HL-60/S4 treated with phorbol 12-myristate 13-acetate at 8.2 ng/mL for 4 days and 3 days (cell line): ENCODE results near the gene UBIAD1.
"Not testable (repeated sequence)": the region's sequence is repeated elsewhere in the genome, so short reads cannot be mapped to it uniquely, and the experiment has no call there.

ENCODE experiments used
- in situ Hi-C: fragments of 300-500 bp; cut with MboI; formaldehyde crosslinking; loops from 2 replicates; pipeline ENCODE4 v1.15.0; 2022; ENCODE audit warnings: low sequenced_read_pairs

UBIAD1 gene, protein sequence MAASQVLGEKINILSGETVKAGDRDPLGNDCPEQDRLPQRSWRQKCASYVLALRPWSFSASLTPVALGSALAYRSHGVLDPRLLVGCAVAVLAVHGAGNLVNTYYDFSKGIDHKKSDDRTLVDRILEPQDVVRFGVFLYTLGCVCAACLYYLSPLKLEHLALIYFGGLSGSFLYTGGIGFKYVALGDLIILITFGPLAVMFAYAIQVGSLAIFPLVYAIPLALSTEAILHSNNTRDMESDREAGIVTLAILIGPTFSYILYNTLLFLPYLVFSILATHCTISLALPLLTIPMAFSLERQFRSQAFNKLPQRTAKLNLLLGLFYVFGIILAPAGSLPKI

DNA sequence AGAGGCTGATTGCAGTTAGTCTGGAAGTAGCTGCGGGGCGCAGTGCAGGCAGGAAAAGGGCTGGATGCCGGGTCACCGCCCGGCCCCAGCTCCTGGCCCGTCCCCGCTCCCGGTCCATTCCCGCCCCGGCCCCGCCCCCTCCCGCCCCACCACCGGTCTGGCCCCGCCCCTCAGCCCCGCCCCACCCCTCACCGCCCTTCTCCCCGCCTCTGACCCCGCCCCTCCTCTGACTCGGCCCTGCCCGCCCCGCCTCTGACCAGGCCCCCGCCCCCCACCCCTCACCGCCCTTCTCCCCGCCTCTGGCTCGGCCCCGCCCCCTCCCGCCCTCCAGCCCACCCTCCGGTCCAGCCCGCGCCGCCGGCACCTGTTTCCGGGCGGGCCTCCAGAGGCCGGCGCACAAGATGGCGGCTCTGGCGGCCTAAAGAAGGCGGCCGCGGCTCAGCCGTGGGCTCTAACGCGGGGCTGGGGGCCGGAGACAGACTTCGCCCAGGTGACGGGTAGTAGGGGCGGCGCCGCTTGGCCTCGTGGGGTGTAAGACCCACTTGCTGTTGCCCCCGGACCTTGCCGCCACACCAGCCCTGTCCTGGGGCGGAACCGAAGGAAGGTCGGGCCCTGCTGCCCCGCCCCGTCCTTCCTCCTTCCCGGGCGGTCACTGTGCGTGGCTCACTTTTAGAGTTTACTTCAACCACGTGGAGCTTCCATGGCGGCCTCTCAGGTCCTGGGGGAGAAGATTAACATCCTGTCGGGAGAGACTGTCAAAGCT lies at the start of gene UBIAD1:
Gene UBIAD1, plus strand, starts transcription at position 367 of the 763 bp plus-strand sequence. Its CDS starts 334 bp downstream, at position 701.
- in situ Hi-C loops, result no loop called here

DNA sequence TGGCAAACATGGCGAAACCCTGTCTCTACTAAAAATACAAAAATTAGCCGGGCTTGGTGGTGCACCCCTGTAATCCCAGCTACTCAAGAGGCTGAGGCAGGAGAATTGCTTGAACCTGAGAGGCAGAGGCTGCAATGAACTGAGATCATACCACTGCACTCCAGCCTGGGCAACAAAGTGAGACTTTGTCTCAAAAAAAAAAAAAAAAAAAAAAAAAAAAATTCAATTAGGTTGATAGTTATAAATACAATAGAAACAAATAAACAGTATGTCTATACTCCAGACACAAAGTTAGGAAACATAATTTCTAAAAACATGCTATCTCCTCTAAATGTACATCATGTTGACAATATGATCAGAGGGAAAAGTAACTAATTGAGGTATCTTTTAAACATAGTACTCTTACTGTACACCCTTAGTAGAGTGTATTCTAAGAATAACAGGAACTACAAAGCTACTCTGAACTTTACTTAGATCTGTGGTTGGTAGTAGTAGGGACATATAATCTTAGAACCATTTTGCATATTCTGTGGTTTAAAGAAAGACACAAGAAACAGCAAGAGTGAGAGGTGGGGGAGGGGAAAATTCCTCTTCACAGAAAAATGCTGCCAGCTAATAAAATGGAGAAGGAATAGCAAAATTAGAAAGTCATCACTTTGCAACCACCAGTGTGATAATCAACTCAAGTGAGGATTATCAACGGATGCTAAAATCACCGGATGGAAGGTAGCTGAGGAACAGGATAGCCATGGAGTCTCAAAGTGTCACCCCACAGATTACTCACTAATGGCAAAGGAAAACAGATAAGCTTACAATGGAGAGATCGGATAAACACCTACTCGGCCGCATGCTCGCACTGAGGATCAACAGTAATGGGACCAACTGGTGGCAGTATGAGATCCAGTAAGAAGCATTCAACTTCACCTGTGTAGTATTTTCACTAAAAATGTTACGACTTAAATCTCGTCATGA lies 45.6 kb upstream of the UBIAD1 start:
- in situ Hi-C loops, result loop anchor here (25.0 kb wide), 1 partner anchor 410 kb away; no protein-coding TSS in a partner anchor

DNA sequence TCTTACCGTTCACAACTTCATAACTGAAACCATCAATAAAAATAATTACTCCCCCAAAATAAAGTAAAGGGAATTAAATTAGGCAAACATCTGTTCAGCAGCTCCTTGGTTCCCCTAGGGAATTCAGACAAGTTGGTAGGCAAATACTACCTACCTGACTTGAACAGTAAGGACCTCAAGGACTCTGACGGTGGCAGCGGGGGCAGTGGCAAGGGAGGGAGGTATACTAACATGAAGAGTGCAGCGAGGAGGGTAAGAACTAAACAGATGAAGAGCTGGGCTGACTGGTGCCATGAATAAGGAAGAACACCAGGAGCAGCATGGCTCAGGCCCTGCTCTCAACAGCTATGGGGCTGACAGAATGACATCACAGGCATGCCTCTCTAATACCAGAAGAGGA lies 43.8 kb upstream of the UBIAD1 start:
- in situ Hi-C loops, result loop anchor here (25.0 kb wide), 1 partner anchor 408 kb away; no protein-coding TSS in a partner anchor

DNA sequence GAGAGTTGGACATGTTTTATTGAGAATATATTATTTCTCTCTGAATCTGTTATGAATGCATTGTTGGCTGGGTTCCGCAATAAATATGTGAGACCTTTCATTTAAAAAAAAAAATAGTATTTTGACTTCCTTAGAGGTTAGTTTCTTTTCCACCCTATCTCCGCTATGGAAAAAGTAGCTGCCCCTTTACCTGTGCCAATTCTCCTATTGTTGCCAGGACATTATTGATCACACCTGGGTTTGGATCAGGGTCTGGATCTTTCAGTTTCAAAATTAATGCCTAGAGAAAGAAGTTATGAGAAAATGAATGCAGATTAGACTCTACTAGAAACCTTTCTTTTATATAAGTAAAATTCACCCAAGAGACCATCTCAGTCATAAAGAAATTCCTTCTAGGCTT lies 39.8 kb upstream of the UBIAD1 start:
- in situ Hi-C loops, result loop anchor here (25.0 kb wide), 1 partner anchor 404 kb away; no protein-coding TSS in a partner anchor

DNA sequence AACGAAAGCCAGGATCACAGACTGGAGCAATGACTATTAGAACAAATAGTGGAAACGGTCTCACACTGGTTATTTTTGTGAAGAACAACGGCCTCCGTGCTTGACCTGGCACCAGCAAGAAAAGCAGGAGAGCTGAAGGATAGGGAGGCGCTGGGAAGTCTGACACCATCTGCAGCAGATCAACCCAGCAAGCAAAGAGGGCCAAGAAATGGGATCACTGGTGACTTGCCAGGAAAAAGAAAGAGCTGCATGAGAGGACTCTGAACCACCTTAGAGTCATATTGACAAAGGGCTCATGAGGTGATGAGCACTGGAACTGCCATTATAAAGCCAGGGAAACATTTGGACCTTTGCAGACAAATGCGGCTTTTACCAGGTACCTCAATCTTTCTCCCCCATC lies 35.6 kb upstream of the UBIAD1 start:
- in situ Hi-C loops, result loop anchor here (25.0 kb wide), 1 partner anchor 400 kb away; no protein-coding TSS in a partner anchor

DNA sequence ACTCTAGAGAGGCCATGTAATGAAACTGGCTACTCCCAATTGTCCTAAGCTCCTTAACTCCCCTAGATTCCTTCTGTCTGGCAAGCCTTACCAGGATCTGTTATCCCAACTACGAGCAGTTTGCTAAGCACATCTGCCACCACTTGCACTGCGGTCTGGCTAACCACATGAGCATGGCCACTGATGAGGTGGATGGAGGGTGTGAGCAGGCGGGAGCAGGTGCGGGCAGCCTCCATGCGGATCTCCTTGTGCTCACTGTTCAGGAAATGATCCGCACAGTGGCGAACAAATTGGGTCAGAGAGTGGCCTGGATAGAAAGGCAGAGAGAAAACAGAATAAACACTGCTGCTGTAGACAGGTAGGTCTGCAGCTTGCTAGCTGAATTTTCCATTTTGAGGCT lies 34.7 kb upstream of the UBIAD1 start:
- in situ Hi-C loops, result loop anchor here (25.0 kb wide), 1 partner anchor 399 kb away; no protein-coding TSS in a partner anchor

DNA sequence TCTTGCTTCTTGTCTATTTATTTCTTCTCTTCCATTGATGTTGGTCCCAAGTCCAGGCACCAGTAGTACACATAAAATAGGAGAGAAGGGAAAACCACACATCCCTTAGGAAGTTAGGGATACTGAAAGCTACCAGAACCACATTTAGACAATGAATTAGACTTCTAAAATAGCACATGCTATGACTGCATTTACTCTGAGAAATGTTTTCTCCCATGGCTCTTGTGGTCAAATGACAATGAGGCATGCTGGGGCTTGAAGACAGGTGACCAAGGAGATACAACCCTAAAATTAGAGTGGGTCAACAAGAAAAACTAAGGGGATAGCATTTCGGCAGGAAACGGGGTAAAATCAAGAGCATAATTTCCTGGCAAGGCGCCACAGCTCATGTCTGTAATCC lies 27.8 kb upstream of the UBIAD1 start:
- in situ Hi-C loops, result loop anchor here (25.0 kb wide), 1 partner anchor 392 kb away; no protein-coding TSS in a partner anchor

DNA sequence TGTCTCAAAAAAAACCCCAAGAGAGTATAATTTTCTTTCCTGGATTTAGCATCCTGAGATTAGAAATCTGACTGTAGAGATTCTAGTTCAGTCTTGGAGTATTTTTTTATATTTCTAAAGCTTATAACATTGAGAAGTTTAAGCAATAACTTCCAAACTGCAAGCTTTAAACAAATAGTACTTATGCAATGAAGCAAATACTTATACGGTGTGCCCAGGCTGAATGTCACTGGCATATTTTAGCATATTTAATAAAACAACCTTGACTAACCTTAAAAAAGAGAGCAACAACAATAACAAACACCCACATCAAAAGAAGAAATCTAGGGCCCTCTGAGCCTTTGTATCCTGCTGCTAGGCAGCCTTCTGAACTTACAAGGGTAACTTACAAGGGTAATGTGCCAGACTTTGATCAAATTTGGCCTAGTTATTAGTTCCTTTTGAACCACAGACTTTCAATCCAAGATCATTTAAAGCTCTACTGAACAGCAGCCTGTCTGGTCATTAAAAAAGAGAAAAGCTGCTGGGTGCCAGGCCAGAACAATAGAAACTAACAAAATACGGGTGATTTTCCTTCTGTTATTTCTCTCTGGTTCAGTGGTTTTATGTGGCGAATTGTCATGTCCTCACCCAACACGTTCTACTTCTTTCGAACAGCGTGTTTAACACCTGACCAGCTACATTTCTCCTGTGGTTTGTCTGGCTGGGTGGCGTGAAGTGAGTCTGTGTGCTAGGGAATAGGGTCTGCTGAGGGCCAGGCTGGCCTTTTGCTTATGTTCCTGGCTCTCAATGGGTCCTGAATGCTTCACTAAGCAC lies 26.9 kb upstream of the UBIAD1 start:
- in situ Hi-C loops, result loop anchor here (25.0 kb wide), 1 partner anchor 391 kb away; no protein-coding TSS in a partner anchor

DNA sequence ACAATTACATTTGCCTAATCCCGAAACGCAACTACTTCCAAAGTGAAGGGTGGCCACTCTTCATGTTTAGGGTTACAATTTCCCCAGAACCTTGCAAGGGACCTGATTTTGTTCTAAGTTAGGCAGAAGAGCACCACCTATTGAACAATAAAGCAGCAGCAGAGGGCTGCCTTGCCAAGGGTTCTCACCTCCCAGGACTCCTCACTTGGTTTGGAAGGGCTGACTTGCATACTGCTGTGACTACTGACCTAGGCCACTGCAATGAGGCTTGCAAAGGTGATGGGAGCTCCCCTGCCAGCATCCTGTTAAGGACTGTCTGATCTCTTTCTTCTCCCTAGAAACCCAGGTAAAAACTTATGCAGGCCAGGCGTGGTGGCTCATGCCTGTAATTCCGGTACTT lies 24.8 kb upstream of the UBIAD1 start:
- in situ Hi-C loops, result loop anchor here (25.0 kb wide), 1 partner anchor 389 kb away; no protein-coding TSS in a partner anchor

DNA sequence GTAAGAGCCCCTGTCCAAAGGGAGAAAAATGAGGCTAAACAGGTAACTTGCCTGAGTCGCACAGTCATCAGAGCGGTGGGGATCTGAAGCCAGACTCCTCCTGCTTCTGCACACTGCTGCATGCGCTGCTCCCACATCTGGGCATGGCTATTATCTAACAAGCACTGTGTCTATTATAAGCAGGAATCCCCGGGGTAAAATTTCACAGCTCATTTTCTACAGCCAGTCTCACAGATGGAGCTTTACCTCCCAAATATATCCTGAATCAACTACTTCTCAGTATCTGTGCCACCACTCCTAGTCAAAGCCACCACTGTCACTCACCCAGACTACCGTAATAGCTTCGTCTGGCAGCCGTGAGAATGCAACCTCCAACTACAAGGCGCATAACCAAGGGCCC lies 20.5 kb upstream of the UBIAD1 start:
- in situ Hi-C loops, result no loop called here

DNA sequence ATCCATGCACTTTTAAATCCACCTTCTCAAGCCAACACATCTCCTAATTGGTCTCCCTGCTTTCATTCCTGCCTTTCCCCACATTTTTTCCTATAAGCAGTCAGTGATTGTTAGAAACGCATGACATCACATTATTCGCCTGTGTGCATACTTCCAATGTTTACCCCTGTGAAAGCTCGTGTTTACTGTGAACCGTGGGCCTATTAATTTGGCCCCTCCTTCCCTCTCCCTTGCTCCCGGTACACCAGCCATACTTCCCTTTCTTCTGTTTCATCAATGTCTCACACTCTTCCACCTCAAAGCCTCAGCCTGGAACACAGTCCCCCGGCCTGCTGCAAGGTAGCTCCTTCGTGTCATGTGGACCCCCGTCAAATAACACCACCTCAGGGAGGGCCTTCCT lies 19.8 kb upstream of the UBIAD1 start:
- in situ Hi-C loops, result no loop called here

DNA sequence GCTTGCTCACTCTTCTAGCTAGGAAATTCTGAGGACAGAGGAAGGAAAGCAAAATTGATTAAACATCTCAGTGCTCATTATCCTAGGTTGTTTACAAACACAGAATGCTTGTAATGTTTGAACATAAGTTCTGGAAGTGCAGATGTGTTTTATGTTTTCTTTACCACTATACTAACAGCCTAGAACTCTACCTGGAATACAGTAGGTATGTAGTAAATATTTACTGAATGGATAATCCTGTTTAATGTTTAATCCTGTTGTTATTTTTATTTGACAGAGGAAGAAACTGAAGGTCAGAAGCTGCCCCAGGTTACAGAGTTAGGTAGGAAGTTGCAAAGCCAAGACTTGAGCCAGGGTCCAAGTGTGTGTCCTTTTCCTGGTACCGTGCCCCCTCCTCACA lies 16.7 kb upstream of the UBIAD1 start:
- in situ Hi-C loops, result no loop called here

DNA sequence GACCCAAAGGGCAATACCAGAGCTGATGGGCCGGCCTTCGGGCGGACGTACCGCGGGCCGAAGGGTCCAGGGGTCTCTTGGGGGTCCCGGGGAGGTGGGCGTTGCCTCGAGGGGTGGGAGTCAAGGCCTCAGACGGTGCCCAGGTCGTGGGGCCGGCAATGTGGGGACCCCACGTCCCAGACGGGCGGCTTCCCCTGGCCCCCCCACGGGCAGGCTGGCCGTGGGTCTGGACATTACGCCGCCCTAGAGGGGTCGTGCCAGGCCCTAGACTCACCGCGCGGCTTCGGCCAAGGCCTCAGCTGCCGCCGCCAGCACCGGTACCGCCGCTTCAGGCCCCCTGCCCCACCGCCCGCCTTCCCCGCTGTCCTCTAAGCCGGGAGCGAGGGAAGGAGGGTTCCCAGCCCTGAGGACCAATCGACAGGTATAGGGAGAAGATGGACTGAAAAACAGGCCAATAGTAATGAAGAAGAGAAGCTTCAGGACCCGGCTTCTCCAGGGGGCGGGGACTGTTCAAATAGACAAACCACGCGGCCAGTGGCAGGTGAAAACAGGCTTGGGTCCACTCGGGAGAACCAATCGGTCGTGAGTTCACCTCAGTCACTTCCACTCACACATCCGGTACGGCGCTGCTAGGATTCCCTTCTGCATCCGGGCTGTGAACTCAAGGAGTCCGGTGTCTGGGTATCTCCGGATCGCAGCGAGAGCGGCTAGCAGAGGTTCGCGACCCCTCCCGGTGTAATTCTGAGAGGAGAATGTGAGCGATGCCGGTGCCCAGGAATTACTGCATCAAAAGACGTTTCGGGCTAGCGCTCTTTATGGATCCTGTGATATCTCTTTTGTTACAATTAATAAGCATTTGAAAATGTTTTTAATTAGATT lies 10.6 kb upstream of the UBIAD1 start, which contains the start of gene MTOR:
Gene MTOR, minus strand, starts transcription at position 381 of the 879 bp plus-strand sequence. CDS start 3,142 bp downstream, outside the sequence.
- in situ Hi-C loops, result no loop called here

DNA sequence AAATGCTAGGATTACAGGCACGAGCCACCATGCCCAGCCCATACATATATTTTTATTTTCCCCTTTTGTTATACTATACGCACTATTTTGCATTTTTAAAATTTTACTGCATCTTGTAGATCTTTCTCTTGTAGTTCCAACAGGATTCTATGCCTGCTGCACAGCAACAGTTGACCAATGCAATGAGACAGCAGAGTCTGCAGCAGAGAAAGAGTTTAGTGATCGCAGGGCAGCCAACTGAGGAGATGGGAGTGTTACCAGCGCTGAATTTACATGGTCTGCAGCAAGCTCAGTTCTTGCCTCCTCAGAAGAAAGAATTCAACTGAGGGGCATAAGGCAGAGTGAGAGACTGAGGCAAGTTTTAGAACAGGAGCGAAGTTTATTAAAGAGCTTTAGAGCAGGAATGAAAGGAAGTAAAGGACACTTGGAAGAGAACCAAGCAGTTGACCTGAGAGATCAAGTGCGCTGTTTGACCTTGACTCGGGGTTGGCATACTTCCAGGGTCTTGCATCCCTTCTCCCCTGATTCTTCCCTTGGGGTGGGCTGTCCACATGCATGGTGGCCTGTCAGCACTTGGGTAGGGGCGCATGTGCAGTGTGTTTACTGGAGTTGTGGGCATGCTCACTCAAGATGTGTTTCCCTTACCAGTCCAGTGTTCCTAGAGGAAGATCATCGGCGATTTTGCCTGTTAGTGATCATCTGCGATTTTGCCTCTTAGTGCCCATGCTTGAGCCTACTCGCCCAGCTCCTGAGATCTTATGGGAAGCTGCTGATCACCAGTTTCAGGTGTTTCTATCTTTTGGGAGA lies 6.5 kb upstream of the UBIAD1 start:
- in situ Hi-C loops, result no loop called here

DNA sequence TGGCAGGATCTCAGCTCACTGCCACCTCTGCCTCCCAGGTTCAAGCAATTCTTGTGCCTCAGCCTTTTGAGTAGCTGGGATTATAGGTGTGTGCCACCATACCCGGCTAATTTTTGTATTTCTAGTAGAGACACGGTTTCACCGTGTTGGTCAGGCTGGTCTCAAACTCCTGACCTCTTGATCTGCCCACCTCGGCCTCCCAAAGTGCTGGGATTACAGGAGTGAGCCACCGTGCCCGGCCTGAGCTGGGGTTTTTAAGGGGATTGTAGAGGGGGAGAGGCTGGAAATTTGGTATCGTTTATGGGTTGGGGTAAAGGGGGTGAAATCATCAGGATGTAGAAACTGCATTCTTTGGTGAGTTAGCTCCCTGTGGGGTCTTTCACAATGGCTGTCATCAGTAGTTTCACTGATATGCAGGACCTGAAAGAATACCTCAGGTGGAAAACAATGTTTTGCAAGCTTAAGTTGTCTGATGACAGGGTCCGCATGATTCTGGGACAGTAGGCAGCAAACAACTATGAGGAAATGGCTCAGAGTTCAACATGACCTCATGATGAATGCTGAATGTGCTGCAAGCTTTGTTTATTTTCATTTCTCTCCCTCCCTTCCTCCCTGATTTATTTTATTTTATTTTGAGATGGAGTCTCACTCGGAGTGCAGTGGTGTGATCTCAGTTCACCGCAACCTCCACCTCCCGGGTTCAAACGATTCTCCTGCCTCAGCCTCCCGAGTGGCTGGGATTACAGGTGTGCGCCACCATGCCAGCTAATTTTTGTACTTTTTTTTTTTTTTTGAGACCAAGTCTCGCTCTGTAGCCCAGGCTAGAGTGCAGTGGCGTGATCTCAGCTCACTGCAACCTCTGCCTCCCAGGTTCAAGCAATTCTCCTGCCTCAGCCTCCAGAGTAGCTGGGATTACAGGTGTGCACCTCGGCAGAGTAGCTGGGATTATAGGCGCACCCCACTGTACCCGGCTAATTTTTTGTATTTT lies 5.4 kb upstream of the UBIAD1 start:
- in situ Hi-C loops, result not testable (repeated sequence)

DNA sequence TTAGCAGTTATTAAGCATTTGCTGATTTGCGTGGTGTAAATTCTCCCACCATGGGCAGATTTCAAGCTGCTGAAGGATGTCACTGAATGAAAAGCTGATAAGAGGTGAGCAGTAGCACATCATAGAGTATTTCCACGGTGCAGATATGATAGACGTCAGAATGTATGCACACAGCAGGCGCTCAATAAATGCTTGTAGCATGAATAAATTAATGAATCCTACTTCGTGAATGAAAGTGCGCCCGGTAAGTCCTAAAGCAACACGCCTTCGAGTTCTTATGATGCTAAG lies 510 bp upstream of the UBIAD1 start:
- in situ Hi-C loops, result no loop called here
